GM20431 (cell line): Measurements from ENCODE around the gene MARCHF2.

ENCODE experiments used
- in situ Hi-C: fragments of 300-500 bp; cut with MseI, MboI; formaldehyde crosslinking; loops from one replicate; pipeline ENCODE4 v1.15.0; 2020; ENCODE audit warnings: low sequenced_read_pairs; ENCODE audit not compliant: unreplicated experiment

Gene MARCHF2

DNA sequence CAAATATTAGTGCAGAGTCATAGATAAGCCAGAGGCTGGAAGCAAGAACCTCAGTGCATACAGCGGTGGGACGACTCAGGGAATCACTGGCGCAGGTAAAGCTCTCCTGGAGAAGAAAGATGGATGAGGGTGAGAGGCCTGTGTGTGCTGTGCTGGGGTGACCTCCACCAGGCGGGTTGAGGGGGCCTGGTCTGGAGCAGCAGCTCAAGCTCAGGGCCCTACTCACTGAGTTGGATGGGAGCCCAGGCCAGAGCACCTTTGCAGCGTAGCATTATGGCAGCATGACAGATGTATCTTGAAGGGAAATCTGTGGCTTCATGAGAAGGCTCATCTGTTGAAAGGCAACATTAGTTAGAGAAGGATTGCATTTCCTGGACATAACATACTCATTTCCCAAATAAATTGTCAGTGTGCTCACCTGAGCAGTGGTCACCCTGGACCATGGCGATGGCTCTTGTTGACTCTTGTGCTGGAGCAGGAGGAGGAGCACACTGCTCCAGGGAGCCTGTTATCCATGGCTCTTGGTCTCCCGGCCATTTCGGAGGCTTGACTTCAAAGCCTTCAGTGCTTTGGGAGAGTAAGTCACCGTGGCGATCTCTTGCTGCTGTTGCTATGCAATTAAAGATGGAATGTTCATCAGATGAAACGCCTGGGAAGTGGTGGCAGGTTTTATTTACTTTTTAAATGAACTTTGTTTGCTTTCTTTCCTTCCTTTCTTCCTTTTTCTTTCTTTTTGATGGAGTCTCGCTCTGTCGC, 56.7 kb downstream of the MARCHF2 start:
- in situ Hi-C loops = no loop called here

DNA sequence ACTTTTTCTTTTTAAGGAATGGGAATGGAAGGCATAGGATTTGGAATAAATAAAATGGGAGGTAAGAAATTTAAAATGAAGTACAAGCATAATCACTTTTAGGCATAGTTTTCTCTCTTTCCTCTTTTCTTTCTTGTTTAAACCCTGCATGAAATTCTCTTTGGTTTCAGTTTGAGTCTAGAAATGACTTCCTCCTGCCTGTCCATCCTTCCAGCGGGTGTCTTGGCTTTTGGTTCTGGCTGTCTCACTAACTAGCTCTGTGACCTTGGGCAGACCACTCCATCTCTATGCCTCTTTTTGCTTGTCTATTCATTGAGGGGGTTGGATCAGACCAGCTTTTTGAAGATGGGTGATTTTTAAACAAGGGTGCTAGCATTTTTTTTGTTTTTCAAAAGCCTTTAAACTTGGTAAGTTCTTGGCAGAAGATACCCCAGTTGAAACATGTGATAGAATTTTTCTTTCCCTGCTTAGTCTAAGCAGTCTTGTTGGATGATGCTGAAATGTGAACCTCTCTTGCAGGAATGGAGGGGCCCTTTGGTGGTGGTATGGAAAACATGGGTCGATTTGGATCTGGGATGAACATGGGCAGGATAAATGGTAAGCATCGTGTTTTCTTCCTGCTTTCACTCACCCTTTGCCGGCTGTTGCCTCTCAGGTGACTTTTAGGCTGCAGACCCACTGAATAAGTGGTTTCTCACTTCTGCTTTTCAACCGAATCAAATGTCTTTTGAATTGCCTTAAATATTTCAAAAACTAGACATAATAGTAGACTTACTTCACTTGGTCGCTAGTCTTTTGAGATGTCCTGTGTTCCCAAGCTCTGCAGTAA, 60.8 kb downstream of the MARCHF2 start:
- in situ Hi-C loops = no loop called here

DNA sequence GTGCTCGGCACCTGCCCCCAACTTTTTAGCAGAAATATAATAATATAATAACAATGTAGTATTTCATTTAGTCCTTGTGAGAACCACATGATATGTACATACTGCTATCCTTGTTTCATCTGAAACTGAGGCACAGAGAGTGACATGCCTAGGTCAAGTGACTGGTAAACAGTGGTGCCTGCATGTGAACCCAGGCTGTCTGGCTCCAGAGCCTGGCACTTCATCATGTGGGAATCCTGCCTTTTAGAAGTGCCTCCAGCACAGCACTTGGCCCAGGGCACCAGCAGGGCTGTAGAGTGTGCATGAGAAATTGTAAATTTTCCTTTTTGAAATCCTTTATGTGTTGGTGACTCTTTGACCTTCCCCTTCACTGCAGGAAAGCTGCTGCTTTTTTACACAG, 61.9 kb downstream of the MARCHF2 start:
- in situ Hi-C loops = no loop called here

DNA sequence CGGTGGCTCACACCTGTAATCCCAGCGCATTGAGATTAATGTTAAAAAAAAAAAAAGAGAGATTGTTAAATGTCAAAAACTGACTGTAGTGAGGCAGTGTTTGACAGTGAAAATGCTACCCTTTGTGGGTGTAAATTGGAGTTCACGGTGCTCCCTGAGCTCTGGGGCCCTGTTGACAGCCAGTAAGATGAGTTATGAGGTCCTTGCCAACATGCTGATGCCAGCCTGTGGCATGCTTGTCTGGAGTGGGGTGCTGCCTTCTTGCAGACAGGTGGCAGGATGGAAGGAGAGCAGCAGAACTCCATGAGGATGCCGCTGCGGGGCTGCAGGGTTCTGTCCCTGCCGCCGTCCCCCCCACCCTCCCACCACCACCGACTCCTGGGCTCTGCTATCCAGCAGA, 63.4 kb downstream of the MARCHF2 start:
- in situ Hi-C loops = no loop called here

DNA sequence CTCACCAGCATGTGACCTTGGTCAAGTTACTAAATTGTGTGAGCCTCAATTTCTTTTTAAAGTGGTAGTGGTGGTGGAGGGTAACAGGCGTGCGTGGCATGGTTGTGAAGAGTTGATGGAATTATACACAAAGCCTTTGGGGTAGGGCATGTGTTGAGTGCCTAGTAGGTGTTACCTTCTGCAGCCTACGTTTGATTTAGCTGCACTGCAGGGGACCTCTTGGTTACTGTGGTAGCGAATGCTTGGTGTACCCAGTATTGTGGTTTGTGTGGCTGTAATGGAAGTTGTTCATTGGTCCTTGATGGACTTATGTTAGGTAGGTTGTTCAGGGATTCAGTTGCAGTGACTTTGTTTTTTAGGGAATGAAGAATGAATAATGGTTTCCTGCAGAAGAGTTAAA, 64.8 kb downstream of the MARCHF2 start:
- in situ Hi-C loops = no loop called here

DNA sequence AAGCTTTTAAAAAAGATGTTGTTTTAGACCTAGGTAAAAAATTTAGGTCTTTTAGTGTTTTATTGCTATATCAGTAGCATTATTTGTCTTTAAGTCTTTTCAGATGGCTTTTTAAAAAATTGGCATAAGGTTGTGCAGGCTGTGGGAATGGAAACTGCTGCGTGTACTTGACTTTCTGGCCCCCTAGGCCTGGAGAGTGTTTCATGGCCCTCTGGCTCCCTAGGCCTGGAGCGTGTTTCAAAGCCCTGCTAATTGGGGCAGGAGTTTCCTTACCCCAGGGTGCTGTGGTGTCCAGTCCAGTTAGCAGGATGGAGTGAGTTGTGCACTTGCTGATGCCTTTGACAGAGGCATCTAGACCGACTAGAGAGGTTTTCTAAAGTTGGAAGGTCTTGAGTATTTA, 65.5 kb downstream of the MARCHF2 start:
- in situ Hi-C loops = no loop called here

DNA sequence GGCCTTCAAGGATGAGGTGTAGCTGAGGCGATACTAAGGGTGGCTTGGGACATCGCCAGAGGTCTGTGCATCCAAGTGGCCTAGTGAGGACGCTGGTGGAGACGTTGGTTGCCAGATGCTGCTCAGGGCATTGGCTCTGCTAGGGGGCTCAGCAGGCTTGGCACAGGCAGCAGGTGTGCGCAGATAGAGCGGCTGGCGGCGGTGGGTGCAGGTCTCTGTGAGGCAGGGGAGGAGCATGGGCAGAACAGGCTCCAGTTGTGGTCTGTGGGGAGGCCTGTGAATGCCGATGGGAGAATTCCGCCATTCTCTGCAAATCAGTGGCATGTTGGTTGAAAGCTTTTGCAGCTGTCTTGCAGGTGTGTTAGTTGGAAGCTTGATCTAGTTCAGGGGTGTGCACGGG, 68.1 kb downstream of the MARCHF2 start:
- in situ Hi-C loops = no loop called here

DNA sequence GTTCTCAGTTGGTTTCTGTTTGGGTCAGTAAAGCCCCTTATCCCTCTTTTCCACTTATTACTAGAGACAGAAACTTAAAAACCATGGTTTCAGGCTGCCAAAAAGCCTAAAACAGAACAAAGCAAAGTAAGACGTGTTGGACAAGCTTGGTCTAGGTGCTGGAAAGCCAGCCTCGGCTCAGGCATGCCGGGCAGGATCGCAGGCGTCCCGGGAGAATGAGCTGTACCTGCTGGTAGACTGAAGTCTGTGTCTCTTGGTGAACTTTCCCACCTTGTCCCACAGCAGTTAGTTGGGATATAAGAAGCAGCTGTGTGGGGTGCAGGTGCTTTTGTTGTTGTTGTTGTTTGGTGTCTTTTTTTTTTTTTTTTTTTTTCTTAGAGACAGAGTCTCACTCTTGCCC, 68.5 kb downstream of the MARCHF2 start:
- in situ Hi-C loops = no loop called here

DNA sequence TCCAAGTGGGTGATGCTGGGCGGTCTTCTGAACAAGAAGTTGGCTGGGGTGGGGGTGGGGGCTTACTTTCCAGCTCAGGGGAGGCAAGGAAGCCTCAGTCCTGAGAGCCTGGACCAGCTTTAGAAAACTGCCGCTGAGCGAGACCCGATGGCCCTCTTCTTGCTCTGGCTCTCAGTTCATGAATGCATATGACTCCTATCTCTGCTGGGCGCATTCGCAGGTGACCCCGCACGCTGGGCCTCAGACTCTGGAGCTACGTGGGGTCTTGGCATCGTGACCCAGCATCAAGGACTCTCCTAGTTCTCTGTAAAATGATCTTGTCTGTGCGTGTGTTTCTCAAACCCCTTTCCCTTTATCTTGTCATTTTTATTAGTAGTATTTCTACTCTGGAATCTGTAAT, 69.6 kb downstream of the MARCHF2 start:
- in situ Hi-C loops = no loop called here

DNA sequence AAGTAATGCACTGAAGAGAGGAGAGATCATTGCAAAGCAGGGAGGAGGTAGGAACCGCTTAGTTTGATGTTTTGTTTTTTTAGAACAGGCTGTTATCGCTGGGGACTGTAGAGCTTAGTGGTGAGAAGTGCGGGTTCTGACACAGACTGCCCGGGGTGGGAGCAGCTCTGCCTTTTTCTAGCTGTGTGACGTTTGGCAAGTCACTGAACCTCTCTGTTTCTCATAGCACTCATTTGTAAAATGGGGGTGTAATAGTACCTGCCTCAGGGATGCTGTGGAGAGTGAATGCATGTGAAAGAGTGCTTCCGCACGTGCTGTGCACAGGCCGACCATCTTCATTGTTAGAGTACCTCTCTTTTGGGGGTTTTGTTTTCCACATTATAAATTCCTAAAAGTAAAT, 70.1 kb downstream of the MARCHF2 start:
- in situ Hi-C loops = no loop called here

DNA sequence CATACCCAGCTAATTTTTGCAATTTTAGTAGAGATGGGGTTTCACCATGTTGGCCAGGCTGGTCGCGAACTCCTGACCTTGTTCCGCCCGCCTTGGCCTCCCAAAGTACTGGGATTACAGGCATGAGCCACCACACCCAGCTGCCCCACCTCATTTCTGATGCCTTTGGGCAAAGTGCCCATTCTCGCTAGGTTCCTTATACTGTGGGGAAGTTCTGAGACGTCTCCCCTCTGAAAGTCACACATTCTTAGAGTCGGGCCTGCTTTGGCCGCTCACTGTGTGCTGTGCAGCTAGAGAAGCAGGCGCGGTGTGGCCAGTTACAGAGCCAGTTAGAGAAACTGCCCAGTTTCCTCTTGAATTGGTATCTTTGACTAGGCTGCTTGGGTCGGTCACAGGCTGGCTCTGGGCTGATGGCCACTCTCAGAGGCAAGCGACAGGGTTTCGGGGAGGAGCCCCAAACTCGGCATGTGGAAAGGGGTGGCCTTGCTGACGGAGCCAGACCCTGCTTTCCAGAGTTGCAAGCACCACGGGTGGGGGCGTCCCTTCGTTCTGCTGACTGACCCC, 71.3 kb downstream of the MARCHF2 start:
- in situ Hi-C loops = no loop called here

DNA sequence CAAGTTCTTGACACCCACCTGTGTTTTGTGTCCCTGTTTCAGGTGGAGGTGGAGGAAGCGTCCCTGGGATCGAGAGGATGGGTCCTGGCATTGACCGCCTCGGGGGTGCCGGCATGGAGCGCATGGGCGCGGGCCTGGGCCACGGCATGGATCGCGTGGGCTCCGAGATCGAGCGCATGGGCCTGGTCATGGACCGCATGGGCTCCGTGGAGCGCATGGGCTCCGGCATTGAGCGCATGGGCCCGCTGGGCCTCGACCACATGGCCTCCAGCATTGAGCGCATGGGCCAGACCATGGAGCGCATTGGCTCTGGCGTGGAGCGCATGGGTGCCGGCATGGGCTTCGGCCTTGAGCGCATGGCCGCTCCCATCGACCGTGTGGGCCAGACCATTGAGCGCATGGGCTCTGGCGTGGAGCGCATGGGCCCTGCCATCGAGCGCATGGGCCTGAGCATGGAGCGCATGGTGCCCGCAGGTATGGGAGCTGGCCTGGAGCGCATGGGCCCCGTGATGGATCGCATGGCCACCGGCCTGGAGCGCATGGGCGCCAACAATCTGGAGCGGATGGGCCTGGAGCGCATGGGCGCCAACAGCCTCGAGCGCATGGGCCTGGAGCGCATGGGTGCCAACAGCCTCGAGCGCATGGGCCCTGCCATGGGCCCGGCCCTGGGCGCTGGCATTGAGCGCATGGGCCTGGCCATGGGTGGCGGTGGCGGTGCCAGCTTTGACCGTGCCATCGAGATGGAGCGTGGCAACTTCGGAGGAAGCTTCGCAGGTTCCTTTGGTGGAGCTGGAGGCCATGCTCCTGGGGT, 72.7 kb downstream of the MARCHF2 start:
- in situ Hi-C loops = no loop called here

DNA sequence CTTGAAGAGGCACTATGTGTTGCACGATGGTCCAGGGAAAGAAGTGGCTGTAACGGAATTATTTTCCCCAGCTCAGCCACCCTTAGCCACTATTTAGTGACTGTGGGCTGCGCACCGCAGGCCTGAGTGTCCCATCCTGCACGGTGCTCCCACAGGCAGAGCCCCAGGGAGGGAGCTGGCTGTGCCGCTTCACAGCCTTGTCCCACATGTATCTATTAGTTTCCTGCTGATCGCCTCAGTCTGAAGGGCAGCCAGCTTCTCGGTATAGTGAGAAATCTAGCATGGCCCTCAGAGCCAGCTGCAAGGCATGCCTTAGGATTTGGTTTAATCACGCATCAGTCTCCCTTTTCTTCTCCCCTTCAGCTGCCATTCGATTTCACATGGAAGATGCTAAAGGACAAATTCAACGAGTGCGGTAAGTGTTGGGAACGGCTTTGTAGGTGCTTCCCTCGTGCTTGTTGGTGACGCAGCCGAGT, 73.6 kb downstream of the MARCHF2 start:
- in situ Hi-C loops = no loop called here

DNA sequence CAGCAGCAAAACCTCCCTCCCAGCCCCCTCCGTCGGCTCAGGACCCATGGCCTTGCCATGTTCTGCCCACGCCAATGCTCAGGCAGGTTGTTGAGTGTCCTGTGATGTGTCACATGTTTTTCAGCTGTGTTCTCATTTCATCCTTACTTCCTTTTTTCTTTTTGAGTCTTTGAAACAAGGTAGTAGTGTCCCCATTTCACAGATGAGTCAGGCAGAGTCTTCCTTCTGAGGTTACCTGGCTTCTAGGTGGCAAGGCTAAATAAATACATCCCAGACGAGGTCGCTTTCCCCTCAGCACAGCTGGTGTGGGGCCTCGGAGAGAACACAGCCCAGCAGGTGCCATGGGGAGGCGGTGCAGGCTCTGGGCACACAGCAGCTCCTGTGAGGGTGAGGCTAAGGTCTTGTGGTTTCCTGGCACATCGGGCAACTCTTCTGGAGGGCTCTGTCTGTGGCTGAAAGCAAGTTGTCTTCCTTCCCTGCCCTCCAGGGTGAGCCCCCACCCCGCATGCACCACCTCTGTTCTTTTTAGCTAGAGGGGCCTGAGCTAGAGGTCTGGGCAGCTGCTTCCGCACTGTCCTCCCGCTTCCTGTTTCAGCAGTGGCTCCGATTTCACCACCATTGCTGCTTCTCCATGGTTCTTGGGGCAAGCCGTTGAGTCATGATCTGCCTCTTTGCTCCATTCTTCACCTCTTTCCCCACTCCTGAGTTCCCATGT, 74.2 kb downstream of the MARCHF2 start:
- in situ Hi-C loops = no loop called here

DNA sequence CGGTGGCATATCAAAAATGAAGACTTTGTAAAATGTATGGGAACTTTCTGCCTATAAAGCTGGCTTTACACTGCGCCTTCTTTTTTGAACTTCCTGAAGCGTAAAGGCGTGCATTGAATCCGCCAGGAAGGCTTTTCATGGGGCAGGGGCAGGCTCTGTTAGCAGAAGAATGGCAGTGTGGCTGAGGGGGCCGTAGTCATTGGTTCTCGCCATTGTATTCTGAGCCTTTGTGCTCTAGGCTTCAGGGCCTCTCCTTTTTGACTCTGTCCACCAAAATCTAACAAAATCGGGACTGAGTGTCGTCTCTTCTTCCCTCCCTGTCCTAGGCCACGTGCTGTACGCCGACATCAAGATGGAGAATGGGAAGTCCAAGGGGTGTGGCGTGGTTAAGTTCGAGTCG, 75.3 kb downstream of the MARCHF2 start:
- in situ Hi-C loops = no loop called here
